GM03348 (cell line): ENCODE data around the gene ACSL1.

Experiments
- DNase-seq: peaks from one replicate; pipeline ENCODE4 v3.0.0; 2012; ENCODE audit warnings: low spot score

Gene ACSL1

DNA sequence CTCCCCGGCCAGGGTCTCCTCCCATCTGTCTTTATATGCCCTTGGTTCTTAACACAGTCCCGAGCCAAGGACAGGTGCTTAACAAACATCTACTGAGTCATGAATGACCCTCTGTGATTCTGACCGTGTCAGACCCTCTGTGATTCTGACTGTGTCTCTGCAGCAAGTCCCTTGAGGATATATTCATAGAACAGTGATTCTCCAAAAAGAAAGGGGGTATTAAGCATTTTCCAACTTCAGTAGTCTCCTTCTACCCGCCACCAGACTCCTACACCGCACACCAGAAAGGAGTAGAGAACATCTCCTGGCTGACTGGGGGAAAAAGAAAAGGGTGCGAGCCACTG lies 13.6 kb downstream of the ACSL1 start:
- no peak for DNase-seq

DNA sequence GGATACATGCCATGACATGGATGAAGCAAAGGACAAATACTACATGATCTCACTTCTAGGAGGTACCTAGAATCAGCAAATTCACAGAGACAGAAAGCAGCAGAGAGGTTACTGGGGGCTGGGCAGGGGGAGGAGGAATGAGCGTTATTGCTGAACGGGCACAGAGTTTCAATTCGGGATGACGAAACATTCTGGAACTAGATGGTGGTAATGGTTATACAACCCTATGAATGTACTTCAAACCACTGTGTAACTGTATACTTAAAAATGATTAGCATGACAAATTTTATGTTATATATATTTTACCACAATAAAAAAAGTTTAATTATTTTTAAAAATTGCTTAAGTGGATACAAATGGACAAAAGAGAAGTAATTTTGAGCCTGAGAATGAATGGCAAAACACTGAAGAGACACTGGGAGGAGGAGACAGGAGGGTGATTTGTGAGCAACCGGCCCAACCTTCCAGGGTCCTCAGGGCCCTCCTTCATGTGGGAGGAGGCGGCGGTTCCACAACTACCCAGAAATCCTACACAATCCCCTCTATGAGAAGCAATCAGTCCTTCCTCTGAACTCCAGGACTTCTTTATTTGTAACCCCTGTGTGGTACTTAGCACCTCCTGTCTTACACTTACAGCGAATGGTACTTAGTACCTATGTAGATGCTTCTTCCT lies 14.1 kb downstream of the ACSL1 start:
- no peak for DNase-seq

DNA sequence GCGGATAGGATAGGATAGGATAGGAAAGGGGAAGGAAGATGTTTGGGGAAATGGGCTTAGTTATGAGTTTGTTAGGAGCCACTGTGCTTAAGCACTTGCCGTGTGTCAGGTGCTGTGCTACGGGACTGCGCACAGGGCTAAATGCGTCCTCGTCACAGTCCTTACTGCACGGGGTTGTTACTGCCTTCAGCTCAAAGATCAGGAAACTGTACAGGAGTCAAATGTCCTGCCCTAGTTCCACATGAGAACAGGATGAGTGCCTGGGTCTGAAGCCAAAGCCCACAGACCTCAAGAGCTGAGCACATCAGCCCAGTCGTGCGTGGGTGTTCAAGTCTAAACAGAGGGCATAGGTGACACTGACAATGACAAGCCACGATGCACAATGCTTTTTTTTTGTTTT lies 15.0 kb downstream of the ACSL1 start:
- DNase-seq = no peak

DNA sequence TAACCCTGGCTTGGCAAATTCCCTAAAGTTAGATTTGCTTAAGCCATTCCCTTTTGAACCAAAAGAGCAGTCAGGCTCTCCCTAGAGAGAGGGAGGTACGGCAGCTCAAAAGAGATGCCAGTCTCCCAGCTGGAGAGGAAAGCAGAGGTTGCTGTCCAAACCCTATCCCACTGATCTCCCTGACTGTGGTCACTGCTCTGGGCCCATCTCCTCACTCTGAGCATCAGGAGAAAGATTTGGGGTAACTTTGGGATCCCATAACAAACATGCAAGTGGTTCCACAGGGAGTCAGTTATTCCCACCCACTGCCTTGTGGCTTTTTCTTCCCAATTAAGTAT lies 17.1 kb downstream of the ACSL1 start:
- peak; percentile 10 for DNase-seq

- DNase-seq = no peak
Observed at GRCh38 chr4:184807797-184808712, 17.7 kb downstream of the ACSL1 start.

DNA sequence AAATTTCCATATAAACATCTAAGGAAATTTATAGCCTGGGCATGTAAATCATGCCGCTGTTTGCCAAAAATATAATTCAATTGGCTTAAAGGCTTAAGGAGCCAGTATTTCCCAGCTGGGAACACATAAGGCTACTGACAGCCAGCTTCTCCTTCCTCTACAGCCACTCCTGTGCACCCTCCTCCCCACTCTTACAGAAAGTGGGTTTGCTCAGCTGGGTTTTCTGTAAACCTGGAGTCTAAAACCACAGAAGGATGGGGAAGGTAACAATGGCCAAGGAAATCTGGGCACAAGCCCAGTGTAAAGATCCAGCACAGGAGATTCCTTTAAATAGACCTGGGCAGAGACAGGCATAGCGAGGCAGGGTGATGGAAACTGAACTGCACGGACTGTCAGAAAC lies 18.5 kb downstream of the ACSL1 start:
- no peak for DNase-seq

DNA sequence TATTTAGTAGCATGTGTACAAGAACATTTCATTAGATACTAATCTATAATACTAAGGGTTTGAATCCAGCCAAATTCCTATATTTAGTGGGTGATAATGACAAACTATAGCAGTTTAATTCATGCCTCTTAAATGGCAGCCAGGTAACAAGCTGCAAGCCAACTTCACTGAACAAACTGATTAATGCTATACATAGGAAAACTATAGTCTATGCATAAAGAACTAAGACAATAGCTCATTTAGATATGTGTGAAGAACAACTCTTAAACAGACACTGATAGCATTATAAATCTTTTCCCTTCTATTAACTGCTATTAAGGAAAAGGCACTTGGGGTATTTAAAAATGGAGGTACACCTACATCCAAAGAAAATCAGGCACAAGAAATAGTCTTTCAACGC lies 19.1 kb downstream of the ACSL1 start:
- DNase-seq = no peak

DNA sequence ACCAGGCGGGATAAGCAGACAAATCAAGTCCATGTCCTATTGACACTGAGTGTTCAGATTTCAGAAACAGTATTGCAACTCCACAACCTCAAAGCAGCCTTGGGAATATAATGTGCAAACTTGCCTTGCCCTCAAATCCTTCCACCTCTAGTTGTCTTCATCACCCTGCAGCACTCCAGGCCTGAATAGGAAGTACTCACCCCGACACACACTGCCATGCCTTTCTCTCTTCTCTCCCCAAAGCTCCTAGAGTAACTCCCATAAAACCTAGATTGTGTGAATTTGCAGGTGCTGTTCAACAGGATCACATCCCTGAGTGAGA lies 19.6 kb downstream of the ACSL1 start:
- DNase-seq = no peak

- no peak for DNase-seq
Observed at GRCh38 chr4:184805462-184806228, 20.1 kb downstream of the ACSL1 start.

GRCh38 chr4:184804621-184805020 lies 21.1 kb downstream of the ACSL1 start:
- DNase-seq = no peak

DNA sequence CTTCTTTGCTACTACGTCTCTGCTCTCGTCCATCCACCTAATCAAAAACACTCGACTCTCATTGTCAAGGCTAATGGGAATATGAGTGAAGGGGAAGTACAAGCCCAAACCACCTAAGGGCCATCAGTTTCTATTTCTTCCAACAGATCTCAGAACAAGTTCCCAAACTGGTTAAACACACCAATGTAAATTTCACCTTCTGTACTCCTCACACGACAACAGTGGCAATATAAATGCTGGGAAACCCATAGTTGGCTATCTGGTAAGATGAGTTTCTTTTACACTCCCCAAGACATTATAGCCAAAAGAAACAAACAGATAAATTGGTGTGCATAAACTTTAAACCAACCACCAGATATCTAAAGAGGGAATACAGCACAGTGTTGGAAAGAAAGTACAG lies 21.9 kb downstream of the ACSL1 start:
- DNase-seq = no peak

DNA sequence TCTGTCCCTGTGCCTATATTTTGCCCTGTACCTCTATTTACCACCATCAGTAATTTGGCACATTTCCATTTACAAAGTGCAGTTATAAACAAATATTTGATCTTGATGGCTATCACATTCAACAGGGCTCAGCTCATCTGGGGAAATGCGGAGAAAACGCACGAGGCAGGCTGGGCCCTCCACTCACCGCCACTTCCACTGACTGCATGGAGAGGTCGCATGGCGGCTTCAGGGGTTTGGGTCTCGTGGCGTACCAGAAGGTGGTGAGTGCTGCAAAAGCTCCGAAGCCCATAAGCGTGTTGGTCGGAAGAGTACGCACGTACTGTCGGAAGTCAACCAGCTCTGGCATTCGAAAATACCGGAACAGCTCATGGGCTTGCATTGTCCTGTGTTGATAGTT lies 22.6 kb downstream of the ACSL1 start:
- no peak for DNase-seq

- no peak for DNase-seq
Observed at GRCh38 chr4:184802697-184803015, 23.1 kb downstream of the ACSL1 start.

GRCh38 chr4:184801781-184802696 lies 23.7 kb downstream of the ACSL1 start:
- peak; percentile 65 for DNase-seq

- DNase-seq = no peak
Observed at GRCh38 chr4:184798504-184798903, 27.3 kb downstream of the ACSL1 start.

DNA sequence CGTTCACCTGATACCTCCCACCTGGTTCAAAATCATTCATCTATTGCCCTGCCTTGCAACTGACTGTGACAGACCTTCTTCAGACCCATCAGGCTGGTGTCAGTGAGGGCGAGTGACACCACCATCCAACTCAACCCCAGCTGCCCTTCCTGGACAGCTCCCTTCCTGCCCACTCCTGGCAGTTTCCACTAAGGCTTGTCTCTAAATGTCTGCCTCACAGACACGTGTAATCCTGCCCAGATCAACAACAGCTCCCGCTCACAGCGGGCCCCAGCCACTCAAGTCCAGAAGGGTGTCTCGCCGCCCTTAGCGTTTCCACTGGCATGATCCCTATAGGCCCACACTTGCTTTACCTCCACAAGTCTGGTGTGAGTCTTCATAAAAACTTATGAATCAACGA lies 28.9 kb downstream of the ACSL1 start:
- no peak for DNase-seq

DNA sequence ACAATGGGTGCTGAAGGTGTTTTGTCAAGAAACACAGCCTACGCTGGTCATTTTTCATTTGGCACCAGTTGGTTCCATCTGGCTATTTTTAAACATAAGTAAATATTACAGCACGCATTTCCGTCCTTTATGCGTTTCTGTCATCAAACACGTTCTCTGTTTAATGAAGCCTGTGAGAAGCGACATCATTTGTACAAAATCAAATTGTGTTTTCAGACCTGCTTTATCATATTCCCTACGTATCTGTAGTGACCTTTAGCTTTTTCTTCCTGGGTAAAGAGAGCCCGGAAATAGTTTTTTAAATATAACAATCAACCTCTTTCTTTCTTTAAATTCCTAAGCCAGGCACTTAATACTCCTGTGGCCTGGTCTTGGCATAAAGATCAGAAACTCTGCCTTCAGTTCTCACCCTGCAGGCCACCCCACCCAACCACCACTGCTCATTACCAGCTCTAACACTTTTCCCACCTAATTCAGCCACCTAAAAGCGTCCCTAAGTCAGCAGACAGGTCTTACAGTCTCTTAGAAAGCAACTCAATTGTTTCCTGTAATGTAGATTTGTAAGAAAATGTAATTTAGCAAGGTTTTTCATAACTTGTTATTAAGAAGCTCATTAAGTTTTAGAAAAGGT lies 30.4 kb downstream of the ACSL1 start:
- DNase-seq = no peak

GRCh38 chr4:184794470-184794869 lies 31.3 kb downstream of the ACSL1 start:
- no peak for DNase-seq

DNA sequence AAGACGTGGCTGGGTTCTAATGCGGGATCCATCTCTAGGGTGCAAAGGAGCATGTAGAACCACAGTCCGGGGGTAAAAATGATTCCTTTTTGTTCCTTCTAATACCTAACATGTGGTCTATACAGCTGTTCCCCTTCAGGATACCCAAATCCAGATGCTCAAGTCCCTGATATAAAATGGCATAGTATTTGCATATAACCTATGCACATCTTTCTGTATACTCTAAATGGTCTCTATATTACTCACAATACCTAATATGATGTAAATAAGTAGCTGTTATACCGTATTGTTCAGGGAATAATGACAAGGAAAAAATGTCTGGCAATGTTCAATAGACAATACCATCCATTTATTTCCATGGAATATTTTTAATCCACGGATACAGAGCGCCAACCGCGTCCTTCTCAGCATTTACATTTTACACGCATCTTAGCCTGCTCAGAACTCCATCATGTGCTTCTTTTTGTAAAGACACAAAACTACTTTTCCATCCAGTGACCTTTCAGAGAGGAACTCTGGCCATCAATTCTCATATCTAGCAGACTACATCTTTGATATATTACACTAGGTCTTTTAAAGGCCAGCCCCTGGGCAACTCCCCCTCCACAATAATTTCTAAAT lies 31.9 kb downstream of the ACSL1 start:
- no peak for DNase-seq

- DNase-seq = peak; percentile 77
Observed at GRCh38 chr4:184792950-184793555, 32.7 kb downstream of the ACSL1 start.

- no peak for DNase-seq
Observed at GRCh38 chr4:184792334-184792733, 33.4 kb downstream of the ACSL1 start.
